ENCODE data around the gene DYRK1A. TPM values are rescaled to one million over a fixed set of nuclear protein-coding genes. Genes with fewer than 3 reads are reported as not detected.

The DYRK1A gene
- total RNA-seq, 8 experiments from 2014 or later: 37.3 to 65.7 (median 53.6) TPM

DNA sequence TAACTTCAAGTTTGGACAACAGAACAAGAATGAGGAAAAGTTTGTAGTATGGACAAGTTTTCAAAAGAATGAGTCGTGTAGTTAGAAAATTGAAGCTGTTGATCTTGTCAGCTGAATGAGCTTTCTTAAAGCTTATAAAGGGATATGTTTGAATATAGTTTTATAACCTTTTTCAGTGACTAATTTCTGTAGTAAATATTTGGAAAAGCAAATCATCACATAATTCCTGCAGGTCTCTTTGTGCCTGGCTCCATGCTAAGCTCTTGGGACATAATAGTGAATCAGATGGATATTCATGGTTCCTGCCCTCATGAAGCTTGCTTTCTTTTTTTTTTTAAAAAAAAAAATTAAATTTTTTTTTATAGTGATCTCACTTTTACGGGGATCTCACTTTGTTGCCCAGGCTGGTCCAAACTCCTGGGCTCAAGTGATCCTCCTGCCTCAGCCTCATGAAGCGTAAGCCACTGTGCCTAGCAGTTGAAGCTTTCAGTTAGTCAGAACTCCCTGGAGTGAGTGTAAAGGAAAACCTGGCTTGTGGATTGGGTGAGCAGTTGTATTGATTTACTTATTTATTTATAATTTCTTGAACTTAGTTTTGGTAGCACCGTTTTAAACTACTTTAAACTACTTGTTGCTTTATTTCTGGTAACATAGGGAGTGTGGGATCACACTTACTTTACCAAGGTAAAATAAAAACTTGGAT, 15.5 kb downstream of the DYRK1A start:
- Histone ChIP-seq H3K27ac (no peak overlapping the region), H3K4me1 (replicated peaks in 1 of 2) (peaks cover 12 to 24% of the 10 kb centered on the region in 2 donors), H3K4me3 (no peak overlapping the region)
- WGBS, 10 experiments: 77 to 100% (median 98%) methylated on average over 1 to 4 of the region's 4 CpGs
- ATAC-seq (replicated peaks in 6 of 8): no peak
- in situ Hi-C loops (cut with MboI; ENCODE audit: low pct_unique_long_range_greater_than_20kb in 2 of 9, low sequenced_read_pairs in 9 of 9, unreplicated experiment in 9 of 9): no loop called here

DNA sequence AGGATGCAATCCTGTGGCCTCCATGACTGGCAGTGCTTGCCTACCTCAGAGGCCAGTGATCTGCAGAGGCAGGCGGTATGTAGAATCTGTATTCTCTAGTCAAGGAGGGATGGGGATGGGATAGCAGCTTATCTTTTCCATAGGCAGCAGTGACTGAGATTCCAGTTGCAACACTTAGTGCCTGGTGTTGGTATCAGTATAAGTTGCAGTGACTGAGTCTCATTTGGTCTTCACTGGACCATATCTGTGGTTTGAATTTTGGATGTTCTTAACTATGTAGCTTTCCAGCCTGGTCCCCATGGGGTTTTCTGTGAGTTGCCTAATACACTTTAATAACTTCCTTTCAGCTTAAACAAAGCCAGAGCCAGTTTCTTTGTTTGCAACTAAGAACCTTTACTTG, 16.5 kb downstream of the DYRK1A start:
- Histone ChIP-seq H3K4me1 (replicated peaks in 1 of 2) (peaks cover 12 to 24% of the 10 kb centered on the region in 2 donors), H3K4me3 (no peak overlapping the region), H3K27ac (no peak overlapping the region)
- in situ Hi-C loops (cut with MboI; ENCODE audit: low pct_unique_long_range_greater_than_20kb in 2 of 9, low sequenced_read_pairs in 9 of 9, unreplicated experiment in 9 of 9): no loop called here
- ATAC-seq (replicated peaks in 6 of 8): no peak
- WGBS, 10 experiments: 100% methylated on average over 1 of the region's 1 CpG; no CpG with 5 or more reads in 7 of the 10 experiments

- Histone ChIP-seq H3K4me3 (no peak overlapping the region), H3K27ac (no peak overlapping the region), H3K4me1 (replicated peaks in 1 of 2) (peaks cover 12 to 21% of the 10 kb centered on the region in 2 donors)
- no peak for ATAC-seq (replicated peaks in 6 of 8)
- 67 to 100% (median 100%) methylated on average over 1 of the region's 1 CpG; no CpG with 5 or more reads in 5 of the 10 experiments for WGBS, 10 experiments
- in situ Hi-C loops (cut with MboI; ENCODE audit: low pct_unique_long_range_greater_than_20kb in 2 of 9, low sequenced_read_pairs in 9 of 9, unreplicated experiment in 9 of 9): no loop called here
Measured at GRCh38 chr21:37383784-37384311, 17.3 kb downstream of the DYRK1A start.

DNA sequence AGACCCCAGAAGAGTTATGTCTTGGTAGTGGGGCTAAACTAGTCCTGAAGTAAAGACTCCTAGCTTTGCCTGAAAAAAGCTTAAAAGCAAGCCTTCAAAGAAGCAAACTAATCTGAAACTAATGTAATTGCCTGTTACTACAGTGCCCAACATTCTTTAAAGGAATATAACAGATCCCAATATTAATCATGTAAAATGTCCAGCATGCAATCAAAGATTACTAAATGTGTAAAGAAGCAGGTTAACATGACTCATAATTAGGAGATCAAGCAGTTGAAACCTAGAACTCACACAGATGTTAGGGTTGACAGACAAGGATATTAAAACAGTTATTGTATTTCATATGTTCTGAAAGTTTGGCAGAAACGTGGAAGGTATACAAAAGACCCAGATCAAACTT, 17.8 kb downstream of the DYRK1A start:
- WGBS, 10 experiments: 86 to 100% (median 100%) methylated on average over 1 of the region's 1 CpG; no CpG with 5 or more reads in 2 of the 10 experiments
- H3K4me1 ChIP-seq (replicated peaks in 1 of 2): peaks cover 9 to 16% of the 10 kb centered on the region in 2 donors
- in situ Hi-C loops (cut with MboI; ENCODE audit: low pct_unique_long_range_greater_than_20kb in 2 of 9, low sequenced_read_pairs in 9 of 9, unreplicated experiment in 9 of 9): no loop called here

DNA sequence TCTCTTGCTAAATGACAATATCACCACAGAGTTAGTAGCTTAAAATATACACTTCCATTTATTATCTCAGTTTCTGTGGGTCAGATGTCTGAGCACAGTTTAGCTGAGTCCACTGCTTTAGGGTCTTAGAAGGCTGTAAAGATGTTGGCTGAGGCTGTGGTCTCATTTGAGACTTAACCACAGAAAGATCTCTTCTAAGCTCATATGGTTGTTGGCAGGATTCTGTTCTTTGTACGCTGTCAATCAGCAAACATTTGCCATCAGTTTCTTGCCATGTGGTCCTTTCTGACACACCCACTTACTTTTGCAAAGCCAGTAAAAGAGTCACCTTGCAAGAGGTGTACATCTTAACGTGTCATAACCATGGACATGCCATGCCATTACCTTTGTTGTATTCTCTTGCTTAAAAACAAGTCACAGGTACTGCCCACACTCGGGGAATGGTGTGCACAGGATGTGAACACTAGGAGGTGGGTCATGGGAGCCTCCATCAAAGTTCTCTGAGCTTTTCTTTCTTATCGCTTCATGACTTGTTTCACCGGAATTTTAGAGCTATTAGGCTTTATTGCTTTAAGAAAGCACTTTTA, 18.7 kb downstream of the DYRK1A start:
- in situ Hi-C loops (cut with MboI; ENCODE audit: low pct_unique_long_range_greater_than_20kb in 2 of 9, low sequenced_read_pairs in 9 of 9, unreplicated experiment in 9 of 9): no loop called here
- Histone ChIP-seq H3K4me1 (replicated peaks in 1 of 2) (peaks cover under 1 to 7% of the 10 kb centered on the region in 2 donors), H3K27ac (no peak overlapping the region), H3K4me3 (no peak overlapping the region)
- 80 to 100% (median 88%) methylated on average over 2 to 5 of the region's 5 CpGs for WGBS, 10 experiments
- no peak for ATAC-seq (replicated peaks in 6 of 8)

More for the DNA sequence above, 17.8 kb downstream of the DYRK1A start:
- H3K4me3 ChIP-seq: no peak overlapping the region
- no peak for ATAC-seq (replicated peaks in 6 of 8)
- H3K27ac ChIP-seq: no peak overlapping the region

DNA sequence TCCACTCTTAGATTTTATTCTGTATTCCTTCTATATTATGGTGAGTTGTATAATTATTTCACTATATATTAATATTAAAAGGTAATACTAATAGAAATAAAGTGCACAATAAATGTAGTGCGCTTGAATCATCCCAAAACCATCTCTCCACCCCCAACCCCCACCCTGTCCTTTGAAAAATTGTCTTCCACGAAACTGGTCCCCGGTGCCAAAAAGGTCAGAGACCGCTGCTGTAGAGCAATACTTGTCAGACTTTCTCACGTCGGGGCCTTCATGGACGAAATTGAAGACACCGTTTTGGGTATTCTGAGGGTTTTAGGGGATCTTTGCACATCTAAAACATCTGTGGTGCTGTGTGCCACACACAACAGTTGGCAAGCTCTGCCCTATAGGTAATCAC, 19.6 kb downstream of the DYRK1A start:
- Histone ChIP-seq H3K4me1 (replicated peaks in 1 of 2) (no peaks in the 10 kb centered on the region), H3K27ac (no peak overlapping the region), H3K4me3 (no peak overlapping the region)
- 68 to 100% (median 95%) methylated on average over 1 to 8 of the region's 8 CpGs; no CpG with 5 or more reads in 2 of the 10 experiments for WGBS, 10 experiments
- in situ Hi-C loops (cut with MboI; ENCODE audit: low pct_unique_long_range_greater_than_20kb in 2 of 9, low sequenced_read_pairs in 9 of 9, unreplicated experiment in 9 of 9): no loop called here
- no peak for ATAC-seq (replicated peaks in 6 of 8)

DNA sequence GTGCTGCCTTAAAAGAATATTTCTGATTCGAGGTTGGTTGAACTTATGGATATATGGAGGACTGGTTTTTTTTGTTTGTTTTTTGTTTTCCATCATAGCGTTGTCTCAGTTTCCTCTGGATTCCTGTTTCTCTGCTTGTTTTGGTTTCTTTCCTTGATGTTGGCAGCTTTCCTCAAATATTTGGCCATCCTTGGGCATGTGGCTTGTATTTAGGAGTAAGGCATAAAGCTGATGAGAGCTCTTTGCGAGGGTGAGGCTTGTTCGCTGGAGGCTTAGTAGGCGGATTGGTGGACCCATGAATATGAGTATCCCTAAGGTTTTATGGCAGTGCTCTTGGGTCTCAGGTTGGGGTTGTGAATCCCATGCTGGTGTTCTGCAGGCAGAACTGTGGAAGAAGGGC, 22.9 kb downstream of the DYRK1A start:
- WGBS, 10 experiments: 19 to 100% (median 85%) methylated on average over 1 to 5 of the region's 5 CpGs
- peak in 1 of 8 experiments; percentile 15 for ATAC-seq (replicated peaks in 6 of 8)

GRCh38 chr21:37391666-37392065, 25.1 kb downstream of the DYRK1A start:
- Histone ChIP-seq H3K27ac (no peak overlapping the region), H3K4me3 (no peak overlapping the region), H3K4me1 (replicated peaks in 1 of 2) (peaks cover 3 to 4% of the 10 kb centered on the region in 2 donors)
- in situ Hi-C loops (cut with MboI; ENCODE audit: low pct_unique_long_range_greater_than_20kb in 2 of 9, low sequenced_read_pairs in 9 of 9, unreplicated experiment in 9 of 9): no loop called here
- 46 to 100% (median 92%) methylated on average over 1 to 3 of the region's 3 CpGs for WGBS, 10 experiments
- ATAC-seq (replicated peaks in 6 of 8): no peak

More for the DNA sequence above, 22.9 kb downstream of the DYRK1A start:
- Histone ChIP-seq H3K27ac (no peak overlapping the region), H3K4me3 (no peak overlapping the region), H3K4me1 (replicated peaks in 1 of 2) (peaks cover 0 to 3% of the 10 kb centered on the region in 2 donors)
- in situ Hi-C loops (cut with MboI; ENCODE audit: low pct_unique_long_range_greater_than_20kb in 2 of 9, low sequenced_read_pairs in 9 of 9, unreplicated experiment in 9 of 9): no loop called here

GRCh38 chr21:37392441-37392840, 25.9 kb downstream of the DYRK1A start:
- Histone ChIP-seq H3K4me3 (no peak overlapping the region), H3K4me1 (replicated peaks in 1 of 2) (peaks cover 3 to 8% of the 10 kb centered on the region in 2 donors), H3K27ac (no peak overlapping the region)
- in situ Hi-C loops (cut with MboI; ENCODE audit: low pct_unique_long_range_greater_than_20kb in 2 of 9, low sequenced_read_pairs in 9 of 9, unreplicated experiment in 9 of 9): no loop called here
- no peak for ATAC-seq (replicated peaks in 6 of 8)
- 88 to 100% (median 94%) methylated on average over 2 to 4 of the region's 4 CpGs; no CpG with 5 or more reads in 1 of the 10 experiments for WGBS, 10 experiments

- in situ Hi-C loops (cut with MboI; ENCODE audit: low pct_unique_long_range_greater_than_20kb in 2 of 9, low sequenced_read_pairs in 9 of 9, unreplicated experiment in 9 of 9): no loop called here
- Histone ChIP-seq H3K4me1 (replicated peaks in 1 of 2) (peaks cover 3 to 9% of the 10 kb centered on the region in 2 donors), H3K27ac (no peak overlapping the region), H3K4me3 (no peak overlapping the region)
- ATAC-seq (replicated peaks in 6 of 8): no peak
- WGBS, 10 experiments: 70 to 100% (median 100%) methylated on average over 1 to 2 of the region's 2 CpGs; no CpG with 5 or more reads in 4 of the 10 experiments
Measured at GRCh38 chr21:37393030-37393429, 26.5 kb downstream of the DYRK1A start.

DNA sequence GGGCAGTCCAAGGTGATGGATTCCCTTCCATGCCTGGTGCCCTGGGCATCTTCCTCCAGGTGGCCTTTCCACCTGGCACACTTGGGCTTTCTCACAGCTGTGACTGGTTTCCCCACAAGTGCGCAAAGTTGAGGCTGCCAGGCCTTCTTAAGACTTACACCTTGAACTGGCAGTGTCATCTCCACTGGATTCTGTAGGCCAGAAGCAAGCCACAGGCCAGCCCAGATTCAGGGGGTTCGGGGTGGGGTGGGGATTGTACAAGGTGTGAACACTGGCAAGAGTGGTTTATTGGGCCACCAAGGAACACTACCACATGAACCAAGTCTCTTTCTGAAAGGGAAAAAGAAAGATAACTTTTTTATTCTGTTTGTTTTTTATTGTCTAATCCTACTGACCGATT, 27.2 kb downstream of the DYRK1A start:
- in situ Hi-C loops (cut with MboI; ENCODE audit: low pct_unique_long_range_greater_than_20kb in 2 of 9, low sequenced_read_pairs in 9 of 9, unreplicated experiment in 9 of 9): no loop called here
- H3K4me3 ChIP-seq: no peak overlapping the region
- ATAC-seq (replicated peaks in 6 of 8): no peak
- peaks cover 3 to 9% of the 10 kb centered on the region in 2 donors for H3K4me1 ChIP-seq (replicated peaks in 1 of 2)
- no peak overlapping the region for H3K27ac ChIP-seq
- WGBS, 10 experiments: 65 to 100% (median 100%) methylated on average over 1 to 3 of the region's 3 CpGs; no CpG with 5 or more reads in 1 of the 10 experiments

GRCh38 chr21:37395961-37396360, 29.4 kb downstream of the DYRK1A start:
- in situ Hi-C loops (cut with MboI; ENCODE audit: low pct_unique_long_range_greater_than_20kb in 2 of 9, low sequenced_read_pairs in 9 of 9, unreplicated experiment in 9 of 9): no loop called here
- H3K27ac ChIP-seq: no peak overlapping the region
- WGBS, 10 experiments: 74 to 100% (median 94%) methylated on average over 1 to 2 of the region's 2 CpGs; no CpG with 5 or more reads in 1 of the 10 experiments
- no peak for ATAC-seq (replicated peaks in 6 of 8)
- no peak overlapping the region for H3K4me3 ChIP-seq
- peaks cover 3 to 9% of the 10 kb centered on the region in 2 donors for H3K4me1 ChIP-seq (replicated peaks in 1 of 2)

DNA sequence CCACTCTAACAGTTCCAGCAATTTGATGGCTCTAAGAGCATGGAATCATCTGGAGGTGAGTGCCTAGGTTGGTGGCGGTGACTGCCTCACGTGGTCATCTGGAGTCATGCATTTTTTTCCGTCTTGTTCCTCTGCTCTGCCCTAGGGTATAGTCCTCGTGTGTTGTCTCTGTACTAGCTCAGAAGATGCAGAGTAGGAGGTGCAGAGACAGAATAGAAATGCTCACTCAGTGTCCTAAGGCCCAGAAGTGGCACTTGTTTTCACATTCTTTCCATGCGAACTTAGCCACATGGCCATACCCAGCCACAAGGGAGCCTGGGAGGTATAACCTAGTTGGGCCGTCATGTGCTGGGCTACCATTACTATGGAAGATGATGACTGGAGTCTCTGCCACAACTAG, 30.3 kb downstream of the DYRK1A start:
- H3K27ac ChIP-seq: no peak overlapping the region
- no peak overlapping the region for H3K4me3 ChIP-seq
- H3K4me1 ChIP-seq (replicated peaks in 1 of 2): peaks cover 0 to 9% of the 10 kb centered on the region in 2 donors
- in situ Hi-C loops (cut with MboI; ENCODE audit: low pct_unique_long_range_greater_than_20kb in 2 of 9, low sequenced_read_pairs in 9 of 9, unreplicated experiment in 9 of 9): no loop called here
- WGBS, 10 experiments: 75 to 100% (median 97%) methylated on average over 1 to 5 of the region's 6 CpGs; no CpG with 5 or more reads in 2 of the 10 experiments
- ATAC-seq (replicated peaks in 6 of 8): peak in 1 of 8 experiments; percentile 16

Data from motor neuron (in vitro differentiated cells).